WTC11 (cell line): Measurements from ENCODE around the gene UNC93B1.

Experiments used
- ARID4B ChIP-seq: sonication (generic); formaldehyde crosslinking; IDR thresholded peaks from 2 replicates; pipeline ENCODE4 v1.8.0; 2023; ENCODE audit warnings: missing genetic modification reagents, mild to moderate bottlenecking, borderline replicate concordance
- CREM ChIP-seq: sonication (generic); formaldehyde crosslinking; IDR thresholded peaks from 2 replicates; pipeline ENCODE4 v1.8.1; 2022; ENCODE audit warnings: mild to moderate bottlenecking, missing genetic modification reagents, moderate library complexity
- CTCF ChIP-seq: fragments of 200-600 bp; IDR thresholded peaks from 2 replicates; pipeline ENCODE4 v1.8.0; 2022; ENCODE audit warnings: antibody characterized with exemption
- HMGXB4 ChIP-seq: sonication (generic); formaldehyde crosslinking; IDR thresholded peaks from 2 replicates; pipeline ENCODE4 v1.8.1; 2023; ENCODE audit warnings: mild to moderate bottlenecking, moderate library complexity, missing genetic modification reagents
- JUN ChIP-seq: sonication (generic); formaldehyde crosslinking; IDR thresholded peaks from 2 replicates; pipeline ENCODE4 v1.8.0; 2023; ENCODE audit warnings: mild to moderate bottlenecking, missing genetic modification reagents
- MLX ChIP-seq: sonication (generic); formaldehyde crosslinking; IDR thresholded peaks from 2 replicates; pipeline ENCODE4 v1.8.1; 2023; ENCODE audit warnings: mild to moderate bottlenecking, missing genetic modification reagents, moderate library complexity
- TEAD4 ChIP-seq: sonication (generic); formaldehyde crosslinking; IDR thresholded peaks from 2 replicates; pipeline ENCODE4 v1.8.0; 2022; ENCODE audit warnings: mild to moderate bottlenecking, missing genetic modification reagents
- ZNF121 ChIP-seq: sonication (generic); formaldehyde crosslinking; IDR thresholded peaks from 2 replicates; pipeline ENCODE4 v1.8.0; 2023; ENCODE audit warnings: missing genetic modification reagents
- ZNF232 ChIP-seq: sonication (generic); formaldehyde crosslinking; IDR thresholded peaks from 2 replicates; pipeline ENCODE4 v1.8.0; 2022; ENCODE audit warnings: mild to moderate bottlenecking, missing genetic modification reagents
- ZNF263 ChIP-seq: sonication (generic); formaldehyde crosslinking; IDR thresholded peaks from 2 replicates; pipeline ENCODE4 v1.8.1; 2022; ENCODE audit warnings: low read depth, mild to moderate bottlenecking, moderate library complexity, missing genetic modification reagents
- ZNF416 ChIP-seq: fragments of 250-450 bp; sonication (Bioruptor Pico); IDR thresholded peaks from 2 replicates; pipeline ENCODE4 v1.9.0; 2021; ENCODE audit warnings: mild to moderate bottlenecking, inconsistent platforms
- ZNF423 ChIP-seq: fragments of 250-450 bp; sonication (Bioruptor Pico); IDR thresholded peaks from 2 replicates; pipeline ENCODE4 v2.1.2; 2022; ENCODE audit warnings: mild to moderate bottlenecking, moderate library complexity
- ZSCAN18 ChIP-seq: fragments of 250-450 bp; sonication (Bioruptor Pico); IDR thresholded peaks from 2 replicates; pipeline ENCODE4 v2.1.2; 2022; ENCODE audit warnings: mild to moderate bottlenecking, moderate library complexity

- TF ChIP-seq CTCF (no peak), TEAD4 (no peak), ZNF121 (CRISPR knock-in tag) (no peak), HMGXB4 (CRISPR knock-in tag) (no peak), ZNF263 (CRISPR knock-in tag) (no peak), ZNF232 (CRISPR knock-in tag) (no peak), MLX (CRISPR knock-in tag) (no peak), CREM (CRISPR knock-in tag) (no peak), ZSCAN18 (no peak), ARID4B (CRISPR knock-in tag) (no peak), ZNF423 (no peak), ZNF416 (CRISPR knock-in tag) (no peak), JUN (CRISPR knock-in tag) (no peak)
These were observed 28.1 kb upstream of the UNC93B1 start for GRCh38 chr11:68032003-68032402.
